ENCODE measurements around the gene STOM.
"Not testable (repeated sequence)": the region's sequence is repeated elsewhere in the genome, so short reads cannot be mapped to it uniquely, and the experiment has no call there.

The STOM gene

DNA sequence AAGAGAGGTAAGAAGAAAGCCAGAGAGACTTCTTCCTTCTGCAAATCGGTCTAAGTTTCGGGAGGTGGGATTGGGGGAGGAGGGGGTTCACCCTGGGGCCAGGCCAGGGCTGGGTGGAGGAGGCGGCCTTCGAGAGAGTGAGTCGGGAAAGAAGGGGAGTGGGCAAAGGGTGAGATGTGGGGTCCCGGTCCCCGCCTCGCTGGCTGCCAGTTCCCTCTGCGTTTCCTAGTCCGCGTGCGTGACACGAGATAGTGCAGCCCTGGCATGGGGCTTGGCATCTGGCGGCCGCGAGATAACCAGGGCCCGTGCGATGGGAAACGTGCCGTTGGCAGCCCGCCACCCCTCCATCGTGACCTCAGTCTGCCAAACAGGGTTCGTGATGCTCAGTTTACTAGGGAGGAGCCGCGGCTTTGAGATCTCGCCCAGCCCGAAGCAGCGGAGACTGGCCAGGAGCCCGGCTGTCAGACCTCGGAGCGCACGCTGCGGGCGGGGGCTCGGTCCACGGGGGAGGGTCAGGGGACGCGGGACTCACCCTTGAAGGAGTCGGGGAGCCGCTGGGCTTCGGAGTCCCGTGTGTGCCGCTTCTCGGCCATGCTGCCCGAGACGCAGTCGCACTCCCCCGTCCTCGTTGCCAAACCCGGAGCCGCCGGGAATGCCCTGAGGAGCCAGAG is at the start of gene STOM:
TSS of gene STOM (minus strand) at position 656 of the 671 bp plus-strand sequence. CDS start at position 593, 63 bp downstream.
- DNase-seq: no peak

DNA sequence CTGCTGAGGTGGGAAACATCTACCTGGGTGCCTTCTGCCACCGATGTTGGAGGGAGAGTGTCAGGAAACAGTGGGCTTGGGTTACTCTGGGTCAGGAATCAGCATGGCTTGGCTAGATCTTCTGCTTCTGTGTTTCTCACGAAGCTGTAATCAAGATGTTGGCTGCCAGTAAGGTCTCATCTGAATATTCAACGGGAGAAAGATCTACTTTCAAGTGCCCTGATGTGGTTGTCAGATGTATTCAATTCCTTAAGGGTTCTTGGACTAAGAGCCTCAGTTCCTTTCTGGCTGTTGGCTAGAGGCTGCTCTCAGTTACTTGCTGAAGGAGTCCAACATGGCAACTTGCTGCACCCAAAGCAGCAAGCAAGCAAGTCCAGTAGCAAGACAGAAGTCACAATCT is 41.9 kb upstream of the STOM start:
- no peak for DNase-seq

DNA sequence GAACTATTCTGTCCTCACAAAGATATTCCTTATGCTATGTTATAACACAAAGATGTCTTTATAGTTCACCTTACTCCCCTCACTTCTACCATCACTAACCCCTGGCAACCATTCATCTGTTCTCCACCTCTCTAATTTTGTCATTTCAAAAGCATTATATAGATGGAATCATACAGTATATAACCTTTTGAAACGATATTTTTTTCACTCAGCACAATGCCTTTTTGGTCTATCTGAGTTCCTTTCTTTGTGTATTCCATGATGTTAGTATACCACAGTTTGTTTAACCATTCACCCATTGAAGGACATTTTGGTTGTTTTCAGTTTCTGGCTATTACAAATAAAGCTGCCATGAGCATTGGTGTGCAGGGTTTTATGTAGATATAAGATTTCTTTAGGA is 35.8 kb upstream of the STOM start:
- DNase-seq: no peak

GRCh38 chr9:121404906-121405305 is 34.9 kb upstream of the STOM start:
- no peak for DNase-seq

- DNase-seq: no peak
These were observed 30.0 kb upstream of the STOM start for GRCh38 chr9:121399883-121400607.

- DNase-seq: no peak
These were observed 29.3 kb upstream of the STOM start for GRCh38 chr9:121399126-121399882.

DNA sequence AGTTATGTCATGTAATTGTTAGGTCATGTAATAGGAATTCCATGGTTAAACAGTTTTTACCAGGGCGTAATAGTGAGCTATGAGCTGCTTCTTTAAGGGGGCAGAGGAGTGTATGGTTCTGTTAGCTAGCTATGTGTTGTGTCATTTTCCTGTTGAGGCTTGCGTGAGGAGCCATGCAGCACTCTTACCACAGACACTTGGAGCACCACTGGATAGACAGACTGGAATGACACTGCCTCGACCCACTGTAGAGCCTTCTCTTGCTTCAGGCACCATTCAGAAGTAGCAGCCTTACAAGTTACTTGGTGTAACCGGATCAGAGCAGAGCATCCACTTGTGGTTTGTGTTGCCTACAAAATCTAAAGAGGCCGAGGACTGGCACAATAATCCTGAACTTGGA is 28.3 kb upstream of the STOM start:
- DNase-seq: no peak

DNA sequence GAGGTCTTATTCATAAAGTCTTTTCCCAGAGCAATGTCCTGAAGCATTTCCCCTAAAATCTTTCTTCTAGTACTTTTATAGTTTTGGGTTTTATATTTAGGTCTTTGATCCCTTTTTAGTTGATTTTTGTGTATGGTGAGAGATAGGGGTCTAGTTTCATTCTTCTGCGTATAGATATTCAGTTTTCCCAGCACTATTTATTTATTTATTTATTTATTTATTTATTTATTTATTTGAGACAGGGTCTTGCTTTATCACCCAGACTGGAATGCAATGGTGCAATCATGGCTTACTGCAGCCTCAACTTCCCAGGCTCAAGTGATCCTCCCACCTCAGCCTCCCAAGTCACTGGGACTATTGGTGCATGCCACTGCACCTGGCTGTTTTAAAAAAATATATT is 27.2 kb upstream of the STOM start:
- DNase-seq: not testable (repeated sequence)

DNA sequence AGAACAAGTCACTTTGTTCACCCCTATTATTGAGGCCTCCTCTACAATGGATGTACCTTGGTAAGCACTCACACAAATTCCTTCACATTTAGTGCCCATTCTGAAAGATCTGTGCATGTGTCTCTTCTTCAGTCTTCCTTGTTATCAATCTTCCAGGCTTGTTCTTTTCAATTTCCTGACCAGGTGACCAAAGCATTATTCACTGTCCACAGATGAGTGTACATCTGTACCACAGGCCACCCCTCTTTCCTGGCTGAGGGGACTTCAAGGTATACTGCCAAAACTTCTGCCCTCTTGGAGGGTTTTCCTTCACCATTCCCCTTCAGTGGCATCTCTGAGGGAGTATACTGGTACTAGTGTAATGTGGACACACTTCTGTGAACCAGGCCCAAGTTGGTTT is 25.5 kb upstream of the STOM start:
- no peak for DNase-seq

DNA sequence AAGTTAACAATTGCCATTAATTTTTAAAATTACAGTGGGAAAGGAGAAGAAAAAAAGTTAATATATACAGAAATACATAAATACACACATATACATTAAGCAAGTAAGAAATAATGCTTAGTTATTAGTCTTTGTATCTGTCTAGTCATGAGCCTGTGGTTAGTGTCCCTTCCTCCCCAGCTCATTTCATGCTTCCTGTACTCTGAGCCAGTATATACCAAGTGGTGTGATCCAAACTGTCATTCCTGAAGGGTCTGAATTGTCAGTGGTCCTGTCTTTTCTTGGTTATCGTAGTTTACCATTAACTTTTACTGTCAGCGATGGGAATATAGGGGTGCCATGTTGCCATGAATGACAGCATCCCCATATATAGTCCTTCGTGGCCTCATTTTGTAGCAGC is 24.2 kb upstream of the STOM start:
- no peak for DNase-seq

GRCh38 chr9:121393318-121393717 is 23.3 kb upstream of the STOM start:
- DNase-seq: no peak

GRCh38 chr9:121390372-121390771 is 20.3 kb upstream of the STOM start:
- no peak for DNase-seq

GRCh38 chr9:121388140-121388905 is 18.3 kb upstream of the STOM start:
- DNase-seq: no peak

DNA sequence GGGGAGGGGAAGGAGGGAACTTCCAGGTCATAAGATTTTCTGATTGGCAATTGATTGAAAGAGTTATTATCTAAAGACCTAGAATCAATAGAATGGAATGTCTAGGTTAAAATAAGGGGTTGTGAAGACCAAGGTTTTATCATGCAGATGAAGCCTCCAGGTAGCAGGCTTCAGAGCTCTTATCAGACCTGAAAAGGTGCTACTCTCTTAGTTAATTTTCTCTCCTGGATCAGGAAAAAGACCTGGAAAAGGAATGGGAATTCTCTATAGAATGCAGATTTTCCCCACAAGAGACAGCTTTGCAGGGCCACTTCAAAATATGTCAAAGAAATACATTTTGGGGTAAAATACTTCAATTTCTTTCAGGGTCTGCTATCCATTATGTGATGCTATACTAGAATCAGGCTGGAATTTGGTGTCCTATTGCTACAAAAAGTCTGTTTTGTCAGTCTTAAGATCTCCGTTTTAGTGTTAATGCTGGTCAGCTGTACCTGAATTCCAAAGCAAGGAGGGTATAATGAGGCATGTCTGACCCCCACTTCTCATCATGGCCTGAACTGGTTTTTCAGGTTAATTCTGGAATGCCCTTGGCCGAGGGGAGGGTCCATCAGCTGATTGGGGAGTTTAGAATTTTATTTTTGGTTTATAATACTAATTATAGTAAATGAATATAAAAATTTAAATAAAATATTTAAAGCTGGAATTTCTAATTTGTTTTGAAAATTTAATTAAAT is 16.6 kb upstream of the STOM start:
- DNase-seq: no peak

GRCh38 chr9:121383715-121384114 is 13.7 kb upstream of the STOM start:
- DNase-seq: no peak

DNA sequence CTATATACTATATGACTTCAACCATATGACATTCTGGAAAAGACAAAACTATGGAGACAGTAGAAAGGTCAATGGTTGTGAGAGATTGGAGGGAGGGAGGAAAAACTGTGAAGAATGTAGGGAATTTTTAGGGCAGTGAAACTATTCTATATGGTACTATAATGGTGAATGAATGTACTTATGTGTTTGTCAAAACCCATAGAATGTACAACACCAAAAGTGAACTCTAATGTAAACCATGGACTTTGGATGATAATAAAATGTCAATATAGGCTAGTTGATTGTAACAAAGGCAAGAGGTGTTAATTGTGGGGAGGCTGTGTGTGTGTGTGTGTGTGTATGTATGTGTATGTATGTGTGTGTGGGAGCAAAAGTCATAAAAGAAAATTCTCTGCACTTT is 10.8 kb upstream of the STOM start:
- no peak for DNase-seq

GRCh38 chr9:121376214-121376830 is 6.3 kb upstream of the STOM start:
- no peak for DNase-seq

GRCh38 chr9:121373011-121373729 is 3.1 kb upstream of the STOM start:
- no peak for DNase-seq

GRCh38 chr9:121372239-121373010 is 2.4 kb upstream of the STOM start:
- no peak for DNase-seq

DNA sequence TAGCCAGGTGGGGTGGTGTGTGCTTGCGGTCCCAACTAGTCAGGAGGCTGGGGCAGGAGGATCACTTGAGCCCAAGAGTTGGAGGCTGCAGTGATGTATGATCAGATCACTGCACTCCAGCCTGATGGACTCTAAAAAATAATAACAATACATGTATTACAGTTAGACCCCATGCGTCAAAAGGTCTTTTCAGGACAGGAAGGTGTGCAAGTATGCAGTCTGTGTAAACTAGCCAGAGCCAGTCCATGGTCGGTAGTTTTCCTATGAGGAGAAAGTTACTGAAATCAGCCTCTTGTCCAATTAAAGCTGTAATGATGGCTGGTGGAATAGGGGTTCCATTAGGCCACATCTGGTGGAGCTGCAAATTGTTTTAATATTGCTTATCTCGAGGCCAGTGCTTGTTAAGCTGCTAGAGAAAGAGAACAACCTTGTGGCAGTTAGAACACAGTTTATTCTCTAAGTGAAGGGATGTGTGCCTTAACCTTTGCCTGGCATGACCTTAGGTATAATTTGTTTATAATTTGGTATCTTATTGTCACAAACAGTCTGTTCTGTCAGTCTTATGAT is 1.5 kb upstream of the STOM start:
- no peak for DNase-seq
